ENCODE measurements around the gene DCTN1.

DCTN1 gene

DNA sequence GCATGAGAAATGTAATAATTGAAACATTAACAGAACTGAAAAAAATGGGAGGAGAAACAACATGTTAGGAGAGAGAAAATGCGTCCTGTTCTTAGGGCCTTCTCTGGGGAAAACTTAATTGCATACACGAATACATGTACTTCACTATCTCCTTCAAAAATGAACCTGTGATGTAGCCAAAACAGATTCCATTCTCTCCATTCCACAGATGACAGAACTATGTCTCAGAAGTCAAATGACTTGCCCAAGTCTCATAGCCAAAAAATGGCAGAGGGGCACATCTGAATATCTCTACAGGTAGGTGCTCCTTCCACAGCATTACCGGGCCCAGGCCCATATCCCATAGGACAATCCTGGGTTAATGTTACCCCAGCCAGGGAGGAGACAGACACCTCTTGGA lies 3.9 kb upstream of the DCTN1 start:
- Histone ChIP-seq H4K20me1 (ENCODE audit: control insufficient read depth, insufficient read depth, low read depth, low read length) (peaks cover 10% of the 10 kb centered on the region), H3K4me3 (ENCODE audit: low read length) (no peak overlapping the region), H3K27me3 (ENCODE audit: control insufficient read depth, low read length) (no peaks in the 10 kb centered on the region), H3F3A (ENCODE audit: control insufficient read depth, insufficient read depth) (no peaks in the 10 kb centered on the region; the same call in 1 of the 2 replicates), H3K79me2 (ENCODE audit: control insufficient read depth, low read length) (peaks cover 85% of the 10 kb centered on the region), H3K4me1 (ENCODE audit: control insufficient read depth, low read length) (peaks cover 8% of the 10 kb centered on the region), H3K9me3 (ENCODE audit: control insufficient read depth, insufficient read depth, low read length) (no peaks in the 10 kb centered on the region), H3K27ac (ENCODE audit: low read depth, low read length) (no peak overlapping the region), H3K9me2 (replicated peaks; ENCODE audit: control insufficient read depth, low read length) (no peaks in the 10 kb centered on the region), H3K4me2 (ENCODE audit: low read length) (no peak overlapping the region), H3K36me3 (ENCODE audit: control insufficient read depth, low read length) (peaks cover 28% of the 10 kb centered on the region)
- no peak for TF ChIP-seq EZH2phosphoT487 (IDR thresholded peaks at IDR 0.05; ENCODE audit: borderline replicate concordance, low read length)
- TF ChIP-seq, protein P1, sequence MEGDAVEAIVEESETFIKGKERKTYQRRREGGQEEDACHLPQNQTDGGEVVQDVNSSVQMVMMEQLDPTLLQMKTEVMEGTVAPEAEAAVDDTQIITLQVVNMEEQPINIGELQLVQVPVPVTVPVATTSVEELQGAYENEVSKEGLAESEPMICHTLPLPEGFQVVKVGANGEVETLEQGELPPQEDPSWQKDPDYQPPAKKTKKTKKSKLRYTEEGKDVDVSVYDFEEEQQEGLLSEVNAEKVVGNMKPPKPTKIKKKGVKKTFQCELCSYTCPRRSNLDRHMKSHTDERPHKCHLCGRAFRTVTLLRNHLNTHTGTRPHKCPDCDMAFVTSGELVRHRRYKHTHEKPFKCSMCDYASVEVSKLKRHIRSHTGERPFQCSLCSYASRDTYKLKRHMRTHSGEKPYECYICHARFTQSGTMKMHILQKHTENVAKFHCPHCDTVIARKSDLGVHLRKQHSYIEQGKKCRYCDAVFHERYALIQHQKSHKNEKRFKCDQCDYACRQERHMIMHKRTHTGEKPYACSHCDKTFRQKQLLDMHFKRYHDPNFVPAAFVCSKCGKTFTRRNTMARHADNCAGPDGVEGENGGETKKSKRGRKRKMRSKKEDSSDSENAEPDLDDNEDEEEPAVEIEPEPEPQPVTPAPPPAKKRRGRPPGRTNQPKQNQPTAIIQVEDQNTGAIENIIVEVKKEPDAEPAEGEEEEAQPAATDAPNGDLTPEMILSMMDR (IDR thresholded peaks at IDR 0.05; ENCODE audit: low read depth, low read length, poor library complexity, severe bottlenecking), result no peak

DNA sequence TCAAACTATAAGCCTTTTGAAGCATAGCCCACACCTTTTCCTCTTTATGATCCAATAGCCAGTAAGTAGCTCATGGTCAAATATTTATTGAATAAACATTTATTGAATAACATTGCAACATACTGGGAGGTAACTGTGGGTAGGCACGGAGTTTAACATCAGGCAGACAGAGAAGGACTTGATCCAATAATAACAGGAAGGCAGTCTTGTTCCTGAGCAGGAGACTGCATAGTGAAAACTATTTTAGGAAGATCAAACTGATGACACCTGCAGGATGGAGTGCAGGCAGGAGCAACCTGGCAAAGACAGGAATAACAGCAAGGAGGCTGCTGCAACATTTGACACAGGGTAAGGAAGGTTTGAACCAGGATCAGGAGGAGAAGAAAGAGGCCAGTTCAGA lies 3.1 kb upstream of the DCTN1 start:
- Histone ChIP-seq H3F3A (ENCODE audit: control insufficient read depth, insufficient read depth) (no peaks in the 10 kb centered on the region; the same call in 1 of the 2 replicates), H3K4me3 (ENCODE audit: low read length) (no peak overlapping the region), H3K27ac (ENCODE audit: low read depth, low read length) (no peak overlapping the region), H3K4me2 (ENCODE audit: low read length) (no peak overlapping the region), H3K36me3 (ENCODE audit: control insufficient read depth, low read length) (peaks cover 28% of the 10 kb centered on the region), H3K9me2 (replicated peaks; ENCODE audit: control insufficient read depth, low read length) (no peaks in the 10 kb centered on the region), H3K4me1 (ENCODE audit: control insufficient read depth, low read length) (peaks cover 8% of the 10 kb centered on the region), H3K9me3 (ENCODE audit: control insufficient read depth, insufficient read depth, low read length) (no peaks in the 10 kb centered on the region), H3K79me2 (ENCODE audit: control insufficient read depth, low read length) (peaks cover 77% of the 10 kb centered on the region), H3K27me3 (ENCODE audit: control insufficient read depth, low read length) (no peaks in the 10 kb centered on the region), H4K20me1 (ENCODE audit: control insufficient read depth, insufficient read depth, low read depth, low read length) (peaks cover 10% of the 10 kb centered on the region)
- TF ChIP-seq, protein P1 (IDR thresholded peaks at IDR 0.05; ENCODE audit: low read depth, low read length, poor library complexity, severe bottlenecking), result no peak
- TF ChIP-seq EZH2phosphoT487 (IDR thresholded peaks at IDR 0.05; ENCODE audit: borderline replicate concordance, low read length), result no peak

DNA sequence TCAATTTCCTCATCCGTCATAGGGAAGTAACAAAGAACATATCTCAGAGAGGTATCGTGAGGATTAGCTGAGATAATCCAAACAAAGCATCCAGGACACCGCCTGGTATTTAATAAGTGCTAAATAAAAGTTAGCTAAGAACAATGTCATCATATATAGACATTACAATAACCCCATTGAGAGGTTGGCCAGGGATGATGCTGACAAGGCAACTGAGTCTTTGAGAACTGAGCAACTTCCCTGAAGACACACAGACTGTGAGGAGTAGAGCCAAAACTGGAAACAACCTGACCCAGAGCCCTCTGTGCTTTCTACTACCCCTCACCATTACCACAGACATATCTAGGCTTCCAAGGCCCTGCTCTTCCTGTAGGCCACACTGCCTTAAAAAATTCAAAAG lies 1.6 kb upstream of the DCTN1 start:
- Histone ChIP-seq H3F3A (ENCODE audit: control insufficient read depth, insufficient read depth) (no peaks in the 10 kb centered on the region; the same call in 1 of the 2 replicates), H3K4me1 (ENCODE audit: control insufficient read depth, low read length) (peaks cover 8% of the 10 kb centered on the region), H3K4me3 (ENCODE audit: low read length) (no peak overlapping the region), H3K27ac (ENCODE audit: low read depth, low read length) (no peak overlapping the region), H3K9me2 (replicated peaks; ENCODE audit: control insufficient read depth, low read length) (no peaks in the 10 kb centered on the region), H3K36me3 (ENCODE audit: control insufficient read depth, low read length) (peaks cover 39% of the 10 kb centered on the region), H4K20me1 (ENCODE audit: control insufficient read depth, insufficient read depth, low read depth, low read length) (peaks cover 10% of the 10 kb centered on the region), H3K79me2 (ENCODE audit: control insufficient read depth, low read length) (peaks cover 63% of the 10 kb centered on the region), H3K27me3 (ENCODE audit: control insufficient read depth, low read length) (no peaks in the 10 kb centered on the region), H3K4me2 (ENCODE audit: low read length) (no peak overlapping the region), H3K9me3 (ENCODE audit: control insufficient read depth, insufficient read depth, low read length) (no peaks in the 10 kb centered on the region)
- TF ChIP-seq EZH2phosphoT487 (IDR thresholded peaks at IDR 0.05; ENCODE audit: borderline replicate concordance, low read length), result no peak
- TF ChIP-seq, protein P1 (IDR thresholded peaks at IDR 0.05; ENCODE audit: low read depth, low read length, poor library complexity, severe bottlenecking), result no peak
